ENCODE measurements around the gene GMDS.
A peak's percentile ranks its signal among the peaks of the same experiment; 100 is the strongest.

Gene GMDS

DNA sequence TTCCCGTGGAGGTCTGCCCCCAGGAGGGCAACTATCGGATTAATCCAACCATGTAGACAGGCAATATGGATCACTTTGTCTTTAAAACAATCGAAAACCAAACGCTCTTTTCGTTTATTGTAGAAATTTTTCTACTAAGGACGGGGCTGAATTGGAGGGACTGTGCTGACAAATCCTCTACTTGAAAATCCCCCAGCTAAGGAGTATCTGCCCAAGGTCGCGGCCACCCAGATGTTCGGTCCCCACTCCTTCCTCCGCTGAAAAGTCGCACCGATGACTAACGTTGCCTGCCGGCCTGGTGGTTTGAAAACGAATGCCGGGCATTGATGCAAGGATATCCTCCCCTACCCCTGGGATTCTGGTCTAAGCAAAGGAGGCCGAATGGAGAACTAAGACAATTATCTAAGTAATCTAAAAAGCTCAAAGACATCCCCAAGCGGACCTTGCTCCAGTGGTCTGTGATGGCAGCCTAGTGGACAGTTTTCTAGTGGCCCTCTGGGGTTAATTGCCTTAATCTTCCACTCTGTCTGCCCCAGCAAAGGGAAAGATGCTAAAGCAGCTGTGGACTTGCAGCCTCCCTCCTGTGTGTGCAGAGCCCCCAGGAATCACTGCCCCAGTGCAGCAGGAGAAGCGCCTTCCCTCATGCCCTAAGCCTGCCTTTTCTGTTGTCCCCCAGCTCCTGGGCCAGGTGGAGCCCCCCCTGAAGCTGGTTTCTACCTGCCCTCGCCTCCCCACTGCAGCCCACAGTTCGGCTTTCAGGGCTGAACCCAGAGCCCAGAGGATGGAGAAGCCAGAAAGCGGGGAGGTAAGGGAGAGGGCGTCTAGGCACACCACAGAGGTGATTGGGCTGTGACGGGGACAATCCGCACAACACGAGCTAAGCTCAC is 639.3 kb downstream of the GMDS start:
- DNase-seq: no peak

DNA sequence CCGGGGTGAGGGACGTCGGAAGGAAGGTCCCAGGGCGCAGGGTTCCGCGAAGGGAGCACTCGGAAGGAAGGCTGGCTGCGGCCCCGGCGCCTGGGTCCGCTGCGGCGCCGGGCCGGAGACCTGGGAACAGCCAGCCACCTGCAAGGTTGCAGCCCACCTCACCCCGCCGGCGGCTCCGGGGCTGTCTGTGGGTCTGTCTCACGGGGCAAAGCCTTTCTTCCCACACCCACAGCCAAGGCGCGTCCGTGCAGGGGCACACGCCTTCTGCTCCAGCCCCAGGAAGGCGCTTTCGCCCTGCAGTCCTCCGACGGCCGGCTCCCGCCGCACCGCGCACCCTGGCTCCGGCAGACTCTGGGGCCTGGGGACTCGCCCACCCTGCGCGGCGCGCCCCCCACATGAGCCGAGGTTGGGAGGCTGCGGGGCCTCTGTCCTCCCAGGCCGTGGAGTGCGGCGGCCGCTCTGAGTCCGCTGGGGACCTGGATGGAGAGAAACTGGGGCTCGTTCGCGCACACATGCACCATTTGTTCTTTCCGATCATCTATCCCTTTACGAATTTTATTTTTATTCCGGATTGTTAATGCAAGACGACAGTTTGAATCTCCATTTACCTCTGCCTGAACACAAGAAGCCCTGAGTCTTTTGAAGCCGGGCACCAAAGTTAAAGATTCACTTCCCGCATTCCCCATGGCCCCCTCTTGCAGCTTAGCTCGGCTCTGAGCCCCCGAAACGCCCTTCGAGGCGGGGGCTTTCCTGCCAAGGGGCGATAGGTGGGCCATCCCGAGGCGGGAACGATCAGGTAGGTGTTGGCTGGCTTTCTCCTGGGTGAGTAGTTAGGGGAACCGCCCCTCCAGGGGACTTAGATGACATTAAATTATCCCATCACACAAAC is 640.2 kb downstream of the GMDS start:
- DNase-seq: no peak

DNA sequence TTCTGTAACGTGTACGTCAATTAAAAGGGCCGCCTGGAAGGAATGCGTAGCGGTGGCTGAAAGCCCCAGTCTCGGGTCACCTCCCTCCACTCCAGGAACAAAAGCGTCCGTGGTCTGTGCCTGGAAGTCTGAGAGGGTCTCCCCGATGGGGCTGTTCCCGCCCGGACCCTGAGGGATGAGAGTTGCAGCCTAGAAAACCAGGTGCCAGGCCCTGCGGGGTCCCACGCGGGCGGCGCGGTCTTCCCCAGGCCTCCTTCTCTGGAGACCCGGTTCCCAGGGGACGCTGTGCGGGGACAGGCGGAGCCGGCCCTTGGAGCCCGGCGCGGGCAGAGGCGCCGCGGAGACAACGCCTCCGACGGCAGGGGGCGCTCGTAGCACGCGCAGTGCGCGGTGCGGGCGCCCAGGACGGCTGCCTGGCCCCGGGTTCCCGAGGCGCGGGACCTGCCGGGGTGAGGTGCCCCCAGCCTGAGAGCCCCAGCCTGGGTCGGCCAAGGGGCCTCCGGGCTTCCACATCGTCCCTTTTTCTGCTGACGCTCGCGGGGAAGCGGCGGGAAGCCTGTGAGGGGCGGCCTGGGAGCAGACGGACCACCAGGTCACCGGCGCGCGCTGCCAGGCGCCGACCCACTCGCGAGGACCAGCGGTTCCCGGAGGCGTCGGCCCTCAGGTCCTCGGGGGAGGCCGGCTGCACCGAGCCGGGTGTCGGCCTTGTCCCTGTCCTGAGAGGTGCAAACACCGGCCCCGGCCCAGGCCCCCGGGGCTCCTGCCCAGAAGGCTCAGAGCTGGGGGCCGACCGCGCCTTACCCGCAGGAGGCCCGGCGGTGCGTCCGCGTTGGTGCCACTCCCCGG is 641.0 kb downstream of the GMDS start:
- peak; percentile 21 for DNase-seq

DNA sequence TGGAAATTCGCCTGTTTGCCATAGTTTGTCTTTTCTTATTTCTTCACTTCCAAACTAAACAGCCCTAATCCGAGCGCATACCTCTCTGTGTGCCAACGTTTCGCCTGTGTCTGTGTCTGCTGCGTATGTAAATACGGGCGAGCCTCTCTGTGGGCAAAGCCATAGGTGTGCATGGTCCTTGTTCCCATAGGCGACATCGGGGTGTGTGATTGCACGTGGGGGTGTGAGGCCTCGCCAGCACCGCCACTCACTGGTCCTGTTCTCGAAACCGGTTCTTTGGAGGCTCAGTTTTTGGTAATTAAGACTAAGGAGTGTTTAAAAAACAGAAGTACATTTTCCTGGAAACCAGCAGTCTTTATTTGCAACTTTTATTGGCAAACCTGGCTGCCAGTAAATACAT is 641.7 kb downstream of the GMDS start:
- no peak for DNase-seq

DNA sequence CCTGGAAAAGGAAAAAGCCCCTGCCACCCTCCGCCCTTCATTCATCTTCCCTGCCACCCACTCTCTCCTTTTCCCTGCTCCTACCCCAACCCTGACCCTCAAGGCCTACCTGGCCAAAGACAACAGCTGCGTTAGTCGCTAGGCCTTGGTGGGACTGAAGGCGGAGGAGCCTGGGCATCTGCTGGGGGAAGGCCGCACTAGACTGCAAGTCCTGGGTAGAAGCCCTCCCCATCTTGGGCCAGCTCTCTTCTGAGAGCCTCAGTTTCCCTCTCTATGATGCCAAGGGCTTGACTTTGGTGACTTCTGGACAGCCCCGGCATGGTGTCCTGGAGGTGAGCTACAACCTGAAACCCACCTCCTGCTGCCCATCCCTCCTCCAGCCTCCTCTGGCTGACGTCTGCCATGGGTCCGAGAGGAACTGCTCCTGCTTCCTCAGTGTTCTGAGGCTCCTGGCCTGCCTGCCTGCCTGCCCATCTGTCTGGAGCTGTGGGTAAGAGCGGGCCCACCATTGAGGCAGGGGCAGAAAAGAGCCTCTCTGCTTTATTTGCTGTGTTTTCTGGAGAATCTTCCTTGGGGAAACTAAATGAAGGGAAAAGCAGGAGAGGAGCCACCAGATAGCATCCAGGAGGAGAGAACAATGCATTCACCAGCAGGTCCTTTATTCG is 643.2 kb downstream of the GMDS start:
- no peak for DNase-seq

DNA sequence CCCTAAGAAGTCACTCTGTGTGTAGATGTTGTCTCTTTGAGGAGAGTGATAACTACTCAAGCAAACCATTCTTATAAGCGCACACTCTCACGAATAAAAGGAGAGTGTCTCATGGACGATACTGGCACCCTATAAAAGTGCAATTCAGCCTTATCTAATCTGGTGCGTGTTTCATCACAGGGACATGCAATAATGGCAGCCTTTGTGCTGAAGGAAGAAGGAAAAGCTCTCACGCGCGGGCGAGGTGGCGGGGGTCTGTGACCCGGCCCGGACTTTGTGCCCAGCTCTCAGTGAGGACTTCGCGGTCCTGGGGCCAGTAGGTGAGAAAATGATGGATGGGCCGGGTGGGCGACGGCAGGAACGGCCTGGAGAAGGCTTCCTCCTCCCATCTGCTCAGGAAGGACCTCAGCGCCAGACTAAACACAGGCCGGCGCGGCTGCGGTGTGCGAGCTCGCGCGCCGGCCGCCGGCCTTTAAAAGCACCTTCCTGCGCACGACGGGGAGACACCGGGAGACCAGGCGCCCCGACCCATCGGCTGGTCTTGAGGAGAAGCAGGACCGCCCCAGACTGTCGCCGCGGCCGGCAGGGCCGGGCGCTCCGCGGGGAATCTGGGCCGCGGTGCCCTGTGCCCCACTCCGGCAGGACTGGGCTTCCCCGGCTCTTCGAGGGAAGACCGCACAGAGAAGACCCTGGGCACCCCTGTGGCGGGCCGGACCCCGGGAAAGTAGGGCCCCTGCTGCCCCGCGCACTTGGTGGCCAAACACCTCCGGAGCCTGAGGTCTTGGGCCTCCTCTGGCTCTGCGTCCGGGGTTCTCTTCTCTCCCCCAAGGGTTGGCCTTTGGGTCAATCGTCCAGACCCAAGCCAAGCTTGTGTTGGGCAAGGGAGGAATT is 644.0 kb downstream of the GMDS start:
- no peak for DNase-seq

DNA sequence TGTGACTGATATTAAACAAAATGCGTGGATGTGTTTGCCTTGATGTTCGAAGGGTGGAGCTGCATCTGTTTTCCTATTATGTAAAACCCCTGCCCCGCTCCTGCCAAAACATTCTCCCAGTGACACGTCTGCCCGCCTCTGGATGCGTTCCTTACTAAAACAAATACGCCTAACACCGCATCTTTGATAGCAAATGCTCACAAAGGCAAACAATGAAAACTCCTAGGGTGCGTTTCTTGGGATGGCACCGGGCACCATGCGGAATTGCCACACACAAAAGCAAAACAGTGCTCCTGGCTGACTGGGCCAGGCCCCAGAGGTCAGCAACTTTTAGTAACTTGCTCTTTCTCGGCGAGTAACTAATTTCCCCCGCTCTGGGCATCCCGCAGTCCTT is 644.6 kb downstream of the GMDS start:
- no peak for DNase-seq

DNA sequence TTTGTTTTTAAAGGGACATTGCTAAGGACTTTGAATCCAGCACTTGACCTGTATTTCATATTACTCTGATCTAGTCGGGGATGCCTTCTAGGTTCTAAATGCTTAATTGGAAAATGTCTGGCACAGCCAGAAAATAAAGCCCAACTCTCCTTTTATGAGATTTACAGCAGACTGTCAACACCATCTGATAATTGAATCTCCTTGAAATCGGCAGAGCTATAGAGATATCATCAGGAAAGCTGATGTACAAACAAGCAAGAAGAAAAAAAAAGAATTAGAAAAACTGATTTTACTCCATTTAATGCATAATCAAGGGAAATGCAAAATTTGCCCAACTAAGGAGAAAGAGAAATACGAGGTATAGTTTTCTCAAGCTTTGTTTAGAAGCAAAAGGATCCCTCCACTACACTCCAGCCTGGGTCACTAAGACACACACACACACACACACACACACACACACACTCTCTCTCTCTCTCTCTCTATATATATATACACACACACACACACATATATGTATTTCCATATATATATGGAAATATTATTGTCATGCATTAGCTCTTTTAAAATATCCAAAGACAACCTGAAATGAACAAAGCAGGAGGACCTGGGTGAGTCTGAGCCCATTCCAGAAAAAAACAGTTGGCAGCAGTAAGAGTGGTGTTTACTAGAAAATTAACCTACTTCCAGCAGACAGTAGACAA is 645.2 kb downstream of the GMDS start:
- DNase-seq: no peak

DNA sequence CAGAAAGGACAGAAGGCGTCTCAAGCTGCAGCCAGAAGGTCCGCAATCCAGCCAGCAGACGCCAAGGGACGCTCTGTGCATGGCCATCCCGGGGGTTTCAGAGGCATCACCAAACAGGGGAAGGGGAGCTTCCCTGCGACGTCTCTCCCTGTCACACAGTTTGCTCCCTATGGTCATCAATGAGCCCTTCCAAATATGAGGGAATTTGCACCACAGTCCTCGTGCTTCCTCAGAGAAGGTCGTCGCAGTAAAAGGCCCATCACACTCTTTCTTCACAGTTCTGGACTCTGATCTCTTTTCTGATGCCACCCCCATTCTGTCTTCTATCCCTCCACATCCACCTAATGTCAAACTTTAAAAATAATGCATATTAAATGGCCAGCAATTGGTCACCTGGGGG is 645.9 kb downstream of the GMDS start:
- no peak for DNase-seq

DNA sequence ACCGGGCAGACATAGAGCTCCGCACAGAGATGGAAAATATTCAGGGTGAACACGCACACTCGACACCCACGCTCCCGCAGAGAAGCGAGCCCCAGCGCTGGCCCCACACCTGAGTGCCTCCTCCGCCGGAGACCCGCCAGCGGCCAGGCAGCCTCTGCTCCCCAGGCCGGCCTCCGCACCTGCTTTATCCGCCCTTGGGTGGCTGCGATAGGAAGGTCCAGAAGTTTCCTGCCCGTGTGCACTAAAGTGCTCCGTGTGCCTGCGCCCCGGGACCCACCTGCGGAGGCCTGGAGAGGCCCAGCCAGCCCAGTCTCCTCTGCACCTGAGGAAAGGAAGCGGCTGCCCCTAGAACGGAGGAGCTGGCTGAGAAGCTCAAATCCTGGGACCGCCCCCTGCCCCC is 646.5 kb downstream of the GMDS start:
- no peak for DNase-seq

DNA sequence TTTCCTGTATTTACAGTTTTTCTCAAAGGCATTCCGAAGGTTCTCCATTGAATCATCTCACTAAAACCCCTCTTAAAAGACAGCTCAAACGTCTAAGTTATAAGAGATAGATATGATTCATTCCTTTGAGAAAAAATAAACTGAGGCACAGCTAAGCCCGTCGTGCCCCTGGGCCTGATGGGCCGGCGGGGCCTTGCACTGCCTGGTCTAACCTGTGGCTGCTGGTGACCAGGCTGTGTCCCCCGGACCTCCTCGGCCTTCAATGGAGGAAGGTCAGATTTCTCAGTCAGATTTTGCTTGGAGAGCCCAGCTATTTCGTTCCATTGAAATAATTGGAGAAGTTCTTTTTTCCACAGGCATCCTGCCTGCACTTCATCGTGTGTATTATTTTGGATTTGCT is 647.0 kb downstream of the GMDS start:
- no peak for DNase-seq

DNA sequence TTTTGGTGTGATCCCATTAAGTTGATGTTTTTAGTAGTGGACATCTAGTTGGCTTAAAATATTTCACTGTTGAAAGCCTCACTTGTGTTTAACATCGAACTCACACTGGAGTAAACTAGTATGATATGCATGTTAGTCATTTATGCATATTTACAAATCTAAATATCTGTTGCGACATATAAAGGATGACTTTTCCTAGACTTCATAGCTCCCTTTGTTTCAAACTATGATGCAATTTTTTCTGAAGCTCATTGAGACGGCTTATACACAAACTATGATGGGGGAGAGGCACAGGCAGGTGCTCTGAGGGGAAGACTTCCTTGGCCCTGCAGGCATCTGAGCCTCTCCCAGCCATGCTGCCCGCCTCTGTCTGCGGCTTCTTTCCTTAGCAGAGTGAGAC is 647.5 kb downstream of the GMDS start:
- no peak for DNase-seq

DNA sequence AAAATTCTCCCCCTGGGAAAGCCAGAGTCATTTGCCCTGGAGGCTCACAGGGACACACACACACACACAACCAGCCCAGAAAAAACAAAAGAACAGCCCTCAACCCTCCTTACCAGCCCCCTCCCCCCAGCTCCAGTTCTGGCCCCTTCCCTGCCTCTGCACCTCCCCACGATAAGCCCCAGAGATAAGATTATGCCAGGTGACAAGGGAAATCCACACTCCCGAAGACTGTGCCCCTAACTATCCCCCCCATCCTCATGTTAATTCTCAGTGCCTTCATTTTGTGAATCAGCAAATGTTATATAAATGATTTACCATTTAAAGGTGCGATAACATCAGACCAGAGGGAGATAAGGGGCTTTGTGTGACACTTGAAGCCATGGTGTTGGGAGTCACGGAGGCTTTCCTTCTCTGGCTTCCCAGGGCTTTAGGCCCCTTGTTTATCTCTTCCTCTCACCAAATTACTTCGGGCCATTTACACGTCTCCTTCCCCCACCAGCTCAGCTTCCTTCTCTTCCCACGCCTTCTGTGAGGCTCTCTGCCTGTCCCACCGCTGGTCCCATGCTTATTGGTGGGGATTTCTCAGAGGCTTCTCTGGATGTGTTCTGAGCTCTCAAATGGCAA is 648.2 kb downstream of the GMDS start:
- DNase-seq: no peak

DNA sequence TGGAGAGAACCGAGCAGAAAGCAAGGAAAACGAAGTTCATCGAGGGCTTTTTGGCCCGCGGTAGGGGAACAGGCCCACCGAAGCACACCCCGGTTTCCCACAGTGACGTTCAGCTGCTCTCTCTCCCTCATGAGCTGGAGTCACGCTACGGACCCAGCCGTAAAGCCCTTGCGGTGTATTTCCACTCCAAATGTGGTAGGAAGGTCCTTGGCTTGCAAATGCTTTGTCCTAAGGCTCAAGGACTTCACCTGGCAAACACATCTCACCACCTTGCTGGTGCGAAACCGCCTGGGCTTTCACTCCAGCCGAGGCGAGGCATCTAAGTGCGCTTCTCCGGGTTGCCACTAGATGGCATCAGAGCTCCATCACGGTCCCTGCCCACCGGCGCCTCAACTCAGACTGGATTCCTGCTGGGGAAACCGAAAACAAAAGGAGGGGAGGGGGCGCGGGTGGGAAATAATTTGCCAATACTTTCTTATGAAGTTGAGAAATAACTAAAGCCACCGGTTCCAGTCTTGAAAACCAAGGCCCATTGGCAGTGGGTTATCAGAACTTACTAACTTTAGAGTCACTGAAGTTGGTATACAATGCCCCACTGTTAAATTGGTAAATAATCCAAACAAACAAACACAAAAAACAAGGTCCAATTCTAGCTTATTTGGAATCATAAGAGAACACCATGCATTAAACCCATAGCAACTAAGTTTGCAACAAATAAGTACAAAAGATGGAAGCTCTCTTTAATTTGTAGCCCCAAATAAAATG is 649.1 kb downstream of the GMDS start:
- DNase-seq: no peak

DNA sequence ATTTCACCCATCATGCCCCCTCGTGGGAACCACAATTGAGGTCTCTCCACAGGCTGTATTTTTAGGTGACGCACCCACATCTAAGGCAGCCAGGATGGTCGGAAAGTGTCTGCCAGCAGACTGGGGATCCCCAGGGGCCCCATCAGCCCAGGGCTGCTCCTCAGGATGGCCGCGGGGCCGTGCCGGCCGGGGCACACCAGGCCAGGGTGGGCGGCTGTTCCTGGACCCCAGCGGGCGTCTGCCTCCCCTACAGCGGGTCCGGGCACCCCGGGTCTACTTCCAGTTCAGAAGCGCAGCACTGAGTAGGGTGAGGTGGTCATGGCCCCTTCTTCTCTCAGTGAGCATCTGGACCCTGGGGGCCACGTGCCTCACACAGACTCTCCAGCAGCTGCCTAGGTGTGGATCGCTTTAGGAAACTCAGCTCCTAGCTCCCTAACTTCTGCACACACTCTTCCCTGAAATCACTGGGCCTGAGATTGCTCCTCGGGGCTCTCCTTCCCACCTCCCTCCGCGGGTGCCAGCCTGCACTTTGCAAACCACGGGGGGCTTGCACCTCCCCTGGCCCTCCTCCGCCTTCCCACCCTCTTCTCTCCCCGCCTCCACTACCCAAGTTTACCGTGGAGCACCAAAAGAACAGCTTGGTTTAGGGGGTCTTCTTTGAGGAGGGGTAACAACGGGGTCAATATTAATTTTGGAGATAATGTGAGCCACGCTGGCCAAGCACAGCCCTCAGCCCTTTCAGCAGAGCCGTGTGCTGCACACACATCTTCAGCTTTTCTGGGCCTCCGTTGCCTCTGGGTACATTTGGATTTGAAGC is 649.9 kb downstream of the GMDS start:
- DNase-seq: no peak

DNA sequence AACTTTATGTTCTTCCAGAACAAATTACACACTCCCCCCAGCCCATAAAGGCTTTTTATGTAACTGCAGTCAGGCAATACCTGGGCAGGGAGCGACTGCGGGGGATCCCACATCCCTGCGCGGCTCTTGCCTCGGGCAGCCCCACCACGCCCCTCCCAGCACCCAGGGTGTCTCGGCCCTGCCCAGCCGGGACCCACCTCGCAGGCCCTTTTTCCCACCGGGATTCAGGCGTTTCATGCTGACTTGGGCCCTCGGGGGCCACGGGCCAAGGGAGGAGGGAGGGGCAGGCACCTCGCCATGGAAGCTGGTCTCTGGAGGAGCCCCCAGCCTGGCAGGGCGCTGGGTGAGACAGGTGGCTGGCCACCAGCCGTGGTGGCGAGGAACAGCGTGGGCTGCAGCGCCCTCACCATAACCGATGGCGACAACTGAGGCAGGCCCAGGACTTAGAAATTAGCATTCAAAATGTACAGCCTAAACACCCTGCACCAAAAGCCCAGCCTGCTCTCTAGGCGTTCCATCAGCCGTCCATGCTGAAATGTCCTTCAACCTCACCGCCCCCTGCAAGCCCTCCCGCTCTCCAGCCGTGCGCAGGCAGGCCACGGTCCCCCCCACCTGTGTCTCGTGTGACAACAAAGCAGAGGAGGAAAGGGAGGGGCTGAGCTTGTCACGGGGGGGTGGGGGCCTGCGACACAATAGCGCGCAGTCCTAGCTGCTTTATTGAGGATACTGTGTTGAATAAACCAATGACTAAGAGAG is 650.8 kb downstream of the GMDS start:
- DNase-seq: no peak

DNA sequence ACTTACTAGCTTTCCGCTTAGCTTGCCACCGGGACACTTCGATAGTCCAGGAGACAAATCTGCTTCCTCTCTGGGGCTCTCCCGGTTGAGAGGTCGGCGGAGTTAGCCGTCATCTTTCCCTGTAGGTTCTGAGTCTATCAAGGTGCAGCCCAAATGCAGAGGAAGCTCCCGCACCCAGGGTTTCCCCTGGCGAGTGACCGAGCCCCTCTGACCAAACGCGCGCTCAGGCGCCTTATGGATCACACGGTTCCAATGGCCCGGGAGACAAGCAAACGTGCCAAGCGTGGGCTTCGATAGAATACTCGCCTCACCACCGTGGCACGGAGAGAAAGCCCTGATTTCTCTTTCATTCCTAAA is 651.5 kb downstream of the GMDS start:
- no peak for DNase-seq
